ENCODE data around the gene REELD1. TPM values are rescaled to one million over a fixed set of nuclear protein-coding genes. Genes with fewer than 3 reads are reported as not detected.

Gene REELD1
- total RNA-seq, 1 experiment from 2014 or later: not detected

DNA sequence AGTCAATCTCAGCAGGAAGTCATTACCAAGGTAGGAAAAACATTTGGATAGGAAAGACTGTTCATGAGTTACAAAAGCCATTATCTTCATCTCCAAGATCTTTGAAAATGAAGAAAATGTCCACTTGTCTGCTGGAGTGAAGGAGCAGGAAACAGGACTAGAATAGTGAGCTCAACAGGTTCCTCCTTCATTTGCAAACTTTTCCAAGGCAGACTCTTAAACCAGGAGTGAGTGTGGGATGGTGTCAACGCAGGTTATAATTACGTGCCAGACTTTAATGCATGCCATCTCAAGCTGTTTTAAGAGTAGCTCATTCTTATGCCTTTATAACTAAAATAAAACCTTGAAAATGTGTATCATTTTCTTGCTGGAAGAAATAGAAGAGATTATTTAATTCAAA lies 3.4 kb upstream of the REELD1 start:
- POLR2A ChIA-PET (ENCODE audit: unreplicated experiment): no interaction called here
- H3K4me2 ChIP-seq: no peak overlapping the region
- H3K36me3 ChIP-seq (ENCODE audit: low read depth): no peaks in the 10 kb centered on the region
- no peaks in the 10 kb centered on the region for H4K20me1 ChIP-seq (ENCODE audit: insufficient read depth)
- H3K4me3 ChIP-seq: no peak overlapping the region
- H3K79me2 ChIP-seq (ENCODE audit: low read depth): no peaks in the 10 kb centered on the region
- DNase-seq: no peak
- CTCF ChIA-PET: no interaction called here
- no peaks in the 10 kb centered on the region for H3K9me2 ChIP-seq (ENCODE audit: insufficient read depth)
- H3K27ac ChIP-seq: no peak overlapping the region
- H3K4me1 ChIP-seq (replicated peaks; ENCODE audit: insufficient read depth): no peaks in the 10 kb centered on the region
- H3F3A ChIP-seq (ENCODE audit: insufficient read depth, low read depth): no peaks in the 10 kb centered on the region
- intact Hi-C loops (cut with micrococcal nuclease; ENCODE audit: unreplicated experiment): no loop called here
- no peak overlapping the region for H2AFZ ChIP-seq
- BruUV-seq (replicated peaks): no TSS peak
- TF ChIP-seq, protein P1, sequence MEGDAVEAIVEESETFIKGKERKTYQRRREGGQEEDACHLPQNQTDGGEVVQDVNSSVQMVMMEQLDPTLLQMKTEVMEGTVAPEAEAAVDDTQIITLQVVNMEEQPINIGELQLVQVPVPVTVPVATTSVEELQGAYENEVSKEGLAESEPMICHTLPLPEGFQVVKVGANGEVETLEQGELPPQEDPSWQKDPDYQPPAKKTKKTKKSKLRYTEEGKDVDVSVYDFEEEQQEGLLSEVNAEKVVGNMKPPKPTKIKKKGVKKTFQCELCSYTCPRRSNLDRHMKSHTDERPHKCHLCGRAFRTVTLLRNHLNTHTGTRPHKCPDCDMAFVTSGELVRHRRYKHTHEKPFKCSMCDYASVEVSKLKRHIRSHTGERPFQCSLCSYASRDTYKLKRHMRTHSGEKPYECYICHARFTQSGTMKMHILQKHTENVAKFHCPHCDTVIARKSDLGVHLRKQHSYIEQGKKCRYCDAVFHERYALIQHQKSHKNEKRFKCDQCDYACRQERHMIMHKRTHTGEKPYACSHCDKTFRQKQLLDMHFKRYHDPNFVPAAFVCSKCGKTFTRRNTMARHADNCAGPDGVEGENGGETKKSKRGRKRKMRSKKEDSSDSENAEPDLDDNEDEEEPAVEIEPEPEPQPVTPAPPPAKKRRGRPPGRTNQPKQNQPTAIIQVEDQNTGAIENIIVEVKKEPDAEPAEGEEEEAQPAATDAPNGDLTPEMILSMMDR (conservative IDR thresholded peaks at IDR 0.05): no peak
- TF ChIP-seq EZH2 (IDR thresholded peaks at IDR 0.05; ENCODE audit: low read depth): no peak
- no peaks in the 10 kb centered on the region for H3K27me3 ChIP-seq (ENCODE audit: insufficient read depth, low read depth)
- no peaks in the 10 kb centered on the region for H3K9me3 ChIP-seq (ENCODE audit: insufficient read depth, low read depth)

GRCh38 chr4:146211440-146211839 lies 2.9 kb upstream of the REELD1 start:
- no peak overlapping the region for H3K4me2 ChIP-seq
- no peaks in the 10 kb centered on the region for H3K4me1 ChIP-seq (replicated peaks; ENCODE audit: insufficient read depth)
- H2AFZ ChIP-seq: no peak overlapping the region
- no peak for DNase-seq
- no peaks in the 10 kb centered on the region for H3K9me3 ChIP-seq (ENCODE audit: insufficient read depth, low read depth)
- POLR2A ChIA-PET (ENCODE audit: unreplicated experiment): no interaction called here
- no peaks in the 10 kb centered on the region for H3F3A ChIP-seq (ENCODE audit: insufficient read depth, low read depth)
- intact Hi-C loops (cut with micrococcal nuclease; ENCODE audit: unreplicated experiment): no loop called here
- no peaks in the 10 kb centered on the region for H3K36me3 ChIP-seq (ENCODE audit: low read depth)
- no peaks in the 10 kb centered on the region for H3K9me2 ChIP-seq (ENCODE audit: insufficient read depth)
- CTCF ChIA-PET: no interaction called here
- H3K27me3 ChIP-seq (ENCODE audit: insufficient read depth, low read depth): no peaks in the 10 kb centered on the region
- H4K20me1 ChIP-seq (ENCODE audit: insufficient read depth): no peaks in the 10 kb centered on the region
- BruUV-seq (replicated peaks): no TSS peak
- no peak overlapping the region for H3K27ac ChIP-seq
- no peaks in the 10 kb centered on the region for H3K79me2 ChIP-seq (ENCODE audit: low read depth)
- no peak overlapping the region for H3K4me3 ChIP-seq
- no peak for TF ChIP-seq EZH2 (IDR thresholded peaks at IDR 0.05; ENCODE audit: low read depth)
- TF ChIP-seq, protein P1 (conservative IDR thresholded peaks at IDR 0.05): no peak

DNA sequence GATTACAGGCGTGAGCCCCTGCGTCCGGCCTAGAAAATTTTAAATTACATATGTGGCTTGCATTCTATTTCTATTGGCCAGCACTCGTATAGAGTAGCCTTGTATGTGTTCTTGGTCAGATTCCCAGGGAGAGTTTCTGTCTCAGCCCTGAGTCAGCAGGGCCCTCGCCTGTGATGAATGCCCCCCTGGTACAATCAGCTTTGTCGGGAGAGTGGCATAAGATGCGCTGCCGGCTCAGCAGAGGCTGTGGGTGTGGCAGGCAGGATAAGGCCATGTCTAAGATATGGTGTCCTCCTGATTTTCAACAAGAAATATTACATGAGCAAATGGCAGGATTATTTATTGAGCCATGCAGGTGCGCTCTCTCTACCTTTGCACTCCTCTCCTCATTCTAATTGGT lies 1.6 kb upstream of the REELD1 start:
- H3F3A ChIP-seq (ENCODE audit: insufficient read depth, low read depth): no peaks in the 10 kb centered on the region
- H3K27me3 ChIP-seq (ENCODE audit: insufficient read depth, low read depth): no peaks in the 10 kb centered on the region
- ChIA-PET CTCF (no interaction called here), POLR2A (ENCODE audit: unreplicated experiment) (no interaction called here)
- no peaks in the 10 kb centered on the region for H3K9me3 ChIP-seq (ENCODE audit: insufficient read depth, low read depth)
- no peak overlapping the region for H3K4me3 ChIP-seq
- no peaks in the 10 kb centered on the region for H3K79me2 ChIP-seq (ENCODE audit: low read depth)
- TF ChIP-seq, protein P1 (conservative IDR thresholded peaks at IDR 0.05): no peak
- TF ChIP-seq EZH2 (IDR thresholded peaks at IDR 0.05; ENCODE audit: low read depth): no peak
- no peaks in the 10 kb centered on the region for H3K4me1 ChIP-seq (replicated peaks; ENCODE audit: insufficient read depth)
- no peaks in the 10 kb centered on the region for H3K36me3 ChIP-seq (ENCODE audit: low read depth)
- H2AFZ ChIP-seq: no peak overlapping the region
- H4K20me1 ChIP-seq (ENCODE audit: insufficient read depth): no peaks in the 10 kb centered on the region
- no TSS peak for BruUV-seq (replicated peaks)
- no peaks in the 10 kb centered on the region for H3K9me2 ChIP-seq (ENCODE audit: insufficient read depth)
- no peak for DNase-seq
- intact Hi-C loops (cut with micrococcal nuclease; ENCODE audit: unreplicated experiment): no loop called here
- H3K27ac ChIP-seq: no peak overlapping the region
- H3K4me2 ChIP-seq: no peak overlapping the region
